HPDE6-E6E7 (cell line): Measurements from ENCODE around the gene SET.

Experiments
- DNase-seq: peaks from one replicate; pipeline ENCODE4 v3.0.0; 2011; ENCODE audit warnings: missing footprints; ENCODE audit errors: extremely low spot score

Gene SET

GRCh38 chr9:128712451-128713410 is 23.7 kb downstream of the SET start:
- DNase-seq, result no peak

- DNase-seq, result no peak
These were observed 24.4 kb downstream of the SET start for GRCh38 chr9:128713411-128713780.

DNA sequence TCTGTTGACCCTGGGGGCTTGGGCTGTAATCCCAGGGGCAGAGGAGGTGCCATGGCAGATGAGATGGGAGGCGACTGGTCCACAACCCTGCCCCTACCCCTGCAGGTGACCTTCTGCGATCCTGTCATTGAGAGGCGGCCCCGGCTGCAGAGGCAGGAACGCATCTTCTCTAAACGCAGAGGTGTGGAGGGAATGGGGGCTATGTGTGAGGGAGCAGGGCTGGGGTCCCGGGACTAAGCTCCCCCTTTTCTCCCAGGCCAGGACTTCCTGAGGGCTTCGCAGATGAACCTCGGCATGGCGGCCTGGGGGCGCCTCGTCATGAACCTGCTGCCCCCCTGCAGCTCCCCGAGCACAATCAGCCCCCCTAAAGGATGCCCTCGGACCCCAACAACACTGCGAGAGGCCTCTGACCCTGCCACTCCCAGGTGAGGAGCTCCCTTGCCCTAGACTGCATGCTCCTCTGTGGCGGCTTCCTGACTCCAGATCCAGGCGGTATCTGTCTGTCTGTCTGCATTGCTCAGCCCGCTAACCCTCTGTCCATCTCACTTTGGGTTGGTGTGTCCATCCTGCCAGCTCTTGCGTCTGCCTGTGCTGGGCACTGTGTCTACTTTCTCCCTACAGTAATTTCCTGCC is 25.0 kb downstream of the SET start:
- no peak for DNase-seq

DNA sequence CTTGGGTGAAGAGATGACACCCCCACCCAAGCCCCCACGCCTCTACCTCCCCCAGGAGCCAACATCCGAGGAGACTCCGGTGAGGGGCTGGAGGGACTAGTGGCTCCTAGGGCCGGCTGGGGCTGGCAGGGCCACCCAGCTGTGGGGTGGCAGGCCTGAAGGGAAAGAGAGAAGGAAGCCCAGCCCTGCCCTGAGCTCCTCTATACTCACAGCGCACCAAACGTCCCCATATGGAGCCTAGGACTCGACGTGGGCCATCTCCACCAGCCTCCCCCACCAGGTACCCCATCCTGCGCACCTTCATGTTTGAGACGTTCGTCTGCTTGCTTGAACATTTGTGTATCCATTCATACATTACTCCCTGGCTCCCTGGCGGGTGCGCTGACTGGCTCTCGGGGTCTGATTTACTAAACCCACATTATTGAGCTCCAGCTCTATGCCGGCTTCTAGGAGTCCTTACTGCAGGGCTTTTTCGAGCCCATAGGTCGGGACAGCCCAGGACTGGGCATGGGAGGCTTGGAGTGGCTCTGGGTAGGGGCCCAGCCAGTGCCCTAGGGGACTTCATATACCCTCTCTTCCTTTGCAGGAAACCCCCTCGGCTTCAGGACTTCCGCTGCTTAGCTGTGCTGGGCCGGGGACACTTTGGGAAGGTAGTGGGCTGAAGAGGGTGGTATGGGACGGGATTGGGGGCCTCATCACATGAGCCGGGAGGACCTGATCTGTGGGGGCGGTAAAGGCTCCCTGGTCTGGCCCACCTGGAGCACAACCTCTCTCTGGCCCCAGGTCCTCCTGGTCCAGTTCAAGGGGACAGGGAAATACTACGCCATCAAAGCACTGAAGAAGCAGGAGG is 25.8 kb downstream of the SET start:
- no peak for DNase-seq

DNA sequence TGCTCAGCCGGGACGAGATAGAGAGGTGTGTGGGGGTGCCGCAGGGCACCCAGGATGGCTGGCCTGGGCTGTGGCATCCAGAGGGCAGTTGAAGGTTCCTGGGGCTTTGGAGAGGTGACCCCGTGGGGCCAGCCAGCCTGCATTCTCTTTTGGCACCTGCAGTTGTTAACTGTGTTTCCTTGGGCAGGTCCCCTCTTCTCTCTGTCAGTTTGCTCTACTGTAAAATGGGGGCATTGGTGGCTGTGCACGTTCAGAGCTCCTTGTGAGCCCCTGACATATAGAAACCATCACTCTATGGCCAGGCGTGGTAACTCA is 26.4 kb downstream of the SET start:
- DNase-seq, result no peak

GRCh38 chr9:128716581-128717254 is 27.7 kb downstream of the SET start:
- DNase-seq, result no peak

DNA sequence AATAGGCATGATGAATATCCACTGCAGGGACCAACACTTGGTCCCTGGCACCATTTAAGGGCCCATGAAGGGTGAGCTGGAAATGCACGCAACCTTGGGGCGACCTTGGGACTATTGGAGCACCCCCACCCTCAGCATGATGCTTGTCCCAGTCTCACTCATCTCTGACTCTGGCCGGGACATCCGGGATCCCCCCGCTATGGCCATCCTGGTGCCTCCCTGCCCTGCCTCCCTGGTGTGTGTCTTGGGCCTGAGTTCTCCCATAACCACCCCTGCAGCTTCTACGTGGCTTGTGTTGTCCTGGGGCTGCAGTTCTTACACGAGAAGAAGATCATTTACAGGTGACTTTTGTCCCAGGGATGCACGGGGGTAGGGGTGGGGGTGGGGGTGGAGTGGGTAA is 29.0 kb downstream of the SET start:
- DNase-seq, result no peak

- DNase-seq, result no peak
These were observed 29.5 kb downstream of the SET start for GRCh38 chr9:128718475-128718874.

DNA sequence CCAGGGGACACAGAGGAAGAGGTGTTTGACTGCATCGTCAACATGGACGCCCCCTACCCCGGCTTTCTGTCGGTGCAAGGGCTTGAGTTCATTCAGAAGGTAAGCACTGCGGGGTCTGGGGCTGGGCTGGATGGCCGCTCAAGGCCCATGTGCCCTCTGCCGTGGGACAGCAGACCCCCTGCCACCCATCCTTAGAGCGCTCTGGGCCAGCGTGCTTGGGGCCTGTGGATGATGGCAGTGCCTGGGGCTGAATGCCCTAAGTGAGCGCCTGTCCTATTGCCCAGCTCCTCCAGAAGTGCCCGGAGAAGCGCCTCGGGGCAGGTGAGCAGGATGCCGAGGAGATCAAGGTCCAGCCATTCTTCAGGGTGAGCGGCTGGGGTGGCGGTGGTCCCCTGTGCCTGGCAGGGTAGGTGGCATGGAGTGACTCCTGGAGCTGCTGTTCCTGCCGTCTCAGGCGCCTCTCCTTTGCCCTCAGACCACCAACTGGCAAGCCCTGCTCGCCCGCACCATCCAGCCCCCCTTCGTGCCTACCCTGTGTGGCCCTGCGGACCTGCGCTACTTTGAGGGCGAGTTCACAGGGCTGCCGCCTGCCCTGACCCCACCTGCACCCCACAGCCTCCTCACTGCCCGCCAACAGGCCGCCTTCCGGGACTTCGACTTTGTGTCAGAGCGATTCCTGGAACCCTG is 31.0 kb downstream of the SET start:
- DNase-seq, result no peak

DNA sequence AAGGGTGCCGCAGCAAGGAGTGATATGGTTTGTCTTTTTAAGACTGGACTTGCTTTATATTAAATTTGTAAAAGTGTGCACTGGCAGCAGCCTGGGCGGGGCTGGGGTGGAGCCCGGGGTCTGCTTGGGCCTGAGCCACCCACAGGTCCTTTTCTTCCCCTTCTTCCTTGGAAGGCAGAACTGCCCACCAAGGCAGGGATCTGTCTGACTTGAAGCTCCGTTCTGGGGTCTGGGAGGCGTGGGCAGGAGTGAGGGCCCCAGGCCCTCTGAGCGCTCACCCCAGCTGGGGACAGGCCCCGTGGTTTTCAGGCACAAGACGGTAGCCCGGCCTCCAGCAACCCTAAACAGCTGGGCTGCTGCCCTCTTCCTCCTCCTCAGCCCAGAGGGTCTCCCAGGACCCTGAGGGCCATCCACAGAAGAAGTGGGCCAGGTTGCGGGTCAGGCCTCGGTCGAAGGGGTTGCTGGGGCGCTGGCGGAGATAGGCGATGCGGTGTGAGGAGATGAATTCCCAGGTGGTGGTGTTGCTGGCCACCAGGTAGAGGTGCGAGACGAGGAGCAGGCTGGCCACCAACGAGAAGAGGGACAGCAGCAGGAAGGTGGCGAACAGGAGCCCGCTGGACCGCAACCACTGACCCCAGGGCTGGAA is 31.9 kb downstream of the SET start:
- no peak for DNase-seq

GRCh38 chr9:128721487-128722010 is 32.5 kb downstream of the SET start:
- DNase-seq, result no peak

DNA sequence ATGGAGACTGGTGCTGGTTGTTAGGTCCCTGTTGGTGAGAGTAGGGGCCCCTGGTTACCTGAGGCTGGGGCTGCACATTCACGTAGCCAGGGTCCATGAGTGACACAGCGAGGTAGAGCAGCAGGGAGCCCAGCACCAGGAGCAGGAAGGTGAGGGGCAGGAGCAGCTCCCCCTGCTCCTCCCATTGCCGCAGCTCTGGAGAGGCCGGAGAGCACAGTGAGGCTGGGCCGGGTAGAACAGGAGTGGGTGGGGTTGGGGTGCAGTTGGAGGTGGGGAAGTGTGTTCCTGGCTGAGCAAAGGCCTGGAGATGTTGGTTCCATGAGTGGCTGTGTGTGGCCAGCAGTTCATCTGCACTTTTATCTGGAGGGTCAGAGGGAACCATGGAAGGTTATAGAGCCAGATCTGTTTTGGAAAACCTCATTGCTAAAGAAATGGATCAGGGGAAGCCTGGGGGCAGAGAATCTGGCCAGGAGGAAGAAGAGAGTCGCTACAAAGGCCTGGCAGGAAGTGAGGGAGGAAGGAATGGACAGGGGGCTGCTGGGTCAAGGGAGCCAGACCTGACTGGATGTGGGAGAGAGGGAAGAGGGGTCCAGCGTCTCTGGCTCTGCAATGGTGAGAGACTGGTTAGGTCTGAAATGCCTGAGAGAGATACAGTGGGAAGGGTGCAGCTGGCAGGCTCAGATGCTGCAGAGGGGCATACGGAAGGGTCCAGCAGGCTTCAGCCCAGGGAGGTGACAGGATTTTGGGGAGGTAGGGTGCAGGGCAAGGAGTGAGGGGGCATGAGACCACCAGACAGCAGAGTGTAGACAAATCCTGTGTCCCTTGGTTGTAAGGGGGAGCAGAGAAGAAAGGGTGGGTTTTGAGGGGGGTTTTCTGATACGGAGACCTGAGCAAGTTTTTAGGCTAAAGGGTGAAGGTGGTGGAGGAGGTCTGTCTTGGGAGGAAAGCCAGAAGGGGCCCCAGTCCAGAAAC is 33.6 kb downstream of the SET start:
- no peak for DNase-seq

GRCh38 chr9:128723352-128723865 is 34.4 kb downstream of the SET start:
- no peak for DNase-seq

DNA sequence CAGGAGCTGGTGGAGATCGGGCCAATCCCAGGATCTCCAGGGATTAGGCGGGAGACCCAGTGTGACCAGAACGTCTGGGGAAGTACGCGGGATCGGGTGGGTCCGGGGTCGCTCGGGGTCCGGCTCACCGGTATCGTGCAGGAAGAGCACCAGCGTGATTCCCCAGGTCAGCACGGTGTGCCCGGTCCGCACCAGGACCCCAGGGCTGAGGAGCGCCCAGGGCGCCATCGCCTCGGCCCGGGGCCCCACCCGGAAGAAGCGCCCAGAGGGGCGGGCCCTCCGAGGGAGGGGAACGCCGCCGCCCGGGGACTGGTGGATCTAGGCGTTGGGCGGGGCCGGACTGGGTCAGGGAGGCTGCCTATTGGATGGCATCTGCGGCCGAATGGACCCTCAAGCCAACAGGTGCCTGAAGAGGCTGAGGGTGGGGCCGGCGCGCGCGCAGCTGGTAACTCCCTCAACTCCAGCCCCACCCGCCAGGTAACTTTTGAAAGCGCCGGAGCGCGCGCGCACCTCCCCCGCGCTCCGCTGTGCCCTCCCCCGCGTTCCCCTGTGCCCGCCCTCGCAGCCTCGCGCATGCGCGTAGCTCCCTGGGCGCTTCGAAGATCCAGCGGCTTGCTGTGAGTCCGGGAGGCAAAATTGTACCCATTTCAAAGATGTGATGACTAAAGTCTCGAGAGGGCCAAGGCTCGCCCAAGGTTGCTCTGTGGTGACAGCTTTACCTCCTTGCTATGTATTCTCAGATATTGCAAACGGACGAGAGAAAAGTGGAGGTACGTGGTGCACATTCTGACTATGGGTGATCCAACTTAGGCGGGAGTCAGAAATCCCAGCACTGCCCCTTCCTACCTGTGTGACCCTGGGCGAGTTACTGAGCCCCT is 35.1 kb downstream of the SET start, which contains the start of gene ZDHHC12:
TSS of gene ZDHHC12 (minus strand) at position 262 of the 878 bp plus-strand sequence. CDS start at position 228, 34 bp downstream.
- peak; percentile 100 for DNase-seq

DNA sequence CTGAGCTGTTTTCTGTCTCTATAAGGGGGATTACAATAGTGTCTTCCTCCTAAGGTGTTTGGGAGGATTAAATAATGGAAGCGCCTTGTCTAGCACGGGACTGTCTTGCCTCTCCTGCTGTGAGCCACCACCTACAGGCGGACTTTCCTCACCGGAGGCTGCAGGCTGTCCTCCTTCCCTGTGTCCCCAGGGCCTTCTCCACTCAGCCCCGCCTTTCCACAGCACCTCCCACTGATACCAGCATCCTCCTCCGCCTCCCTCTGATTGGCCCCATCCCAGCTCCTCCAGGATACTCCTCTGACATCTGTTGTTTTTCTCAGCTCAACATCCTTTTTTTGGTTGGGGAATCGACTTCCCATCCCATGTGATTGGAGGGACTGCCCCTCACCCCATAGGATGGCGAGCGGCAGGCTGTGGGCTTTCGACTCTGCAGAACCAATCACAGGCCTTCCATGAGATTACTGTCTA is 35.8 kb downstream of the SET start:
- peak; percentile 69 for DNase-seq

- DNase-seq, result no peak
These were observed 38.7 kb downstream of the SET start for GRCh38 chr9:128727640-128728248.

- no peak for DNase-seq
These were observed 39.3 kb downstream of the SET start for GRCh38 chr9:128728298-128728697.
